ENCODE results near the gene MDH1B. TPM values are rescaled to one million over a fixed set of nuclear protein-coding genes. Genes with fewer than 3 reads are reported as not detected.

MDH1B gene
- total RNA-seq (2021): 1.6 to 1.9 TPM (median 1.6 TPM) in 3 replicates
- percentile 38 among the genes with signal in this experiment for Bru-seq, nascent RNA
- long read RNA-seq, experiment 1, partial matches to known transcripts: 3 of 10 reads
- long read RNA-seq, experiment 1, other reads (novel, unspliced or antisense): 3 of 10 reads
- long read RNA-seq, experiment 2, partial matches to known transcripts: 2 of 2 reads
- long read RNA-seq, experiment 2, other reads (novel, unspliced or antisense): 0 of 2 reads
- long read RNA-seq, experiment 3, partial matches to known transcripts: 6 of 11 reads
- long read RNA-seq, experiment 3, other reads (novel, unspliced or antisense): 3 of 11 reads

DNA sequence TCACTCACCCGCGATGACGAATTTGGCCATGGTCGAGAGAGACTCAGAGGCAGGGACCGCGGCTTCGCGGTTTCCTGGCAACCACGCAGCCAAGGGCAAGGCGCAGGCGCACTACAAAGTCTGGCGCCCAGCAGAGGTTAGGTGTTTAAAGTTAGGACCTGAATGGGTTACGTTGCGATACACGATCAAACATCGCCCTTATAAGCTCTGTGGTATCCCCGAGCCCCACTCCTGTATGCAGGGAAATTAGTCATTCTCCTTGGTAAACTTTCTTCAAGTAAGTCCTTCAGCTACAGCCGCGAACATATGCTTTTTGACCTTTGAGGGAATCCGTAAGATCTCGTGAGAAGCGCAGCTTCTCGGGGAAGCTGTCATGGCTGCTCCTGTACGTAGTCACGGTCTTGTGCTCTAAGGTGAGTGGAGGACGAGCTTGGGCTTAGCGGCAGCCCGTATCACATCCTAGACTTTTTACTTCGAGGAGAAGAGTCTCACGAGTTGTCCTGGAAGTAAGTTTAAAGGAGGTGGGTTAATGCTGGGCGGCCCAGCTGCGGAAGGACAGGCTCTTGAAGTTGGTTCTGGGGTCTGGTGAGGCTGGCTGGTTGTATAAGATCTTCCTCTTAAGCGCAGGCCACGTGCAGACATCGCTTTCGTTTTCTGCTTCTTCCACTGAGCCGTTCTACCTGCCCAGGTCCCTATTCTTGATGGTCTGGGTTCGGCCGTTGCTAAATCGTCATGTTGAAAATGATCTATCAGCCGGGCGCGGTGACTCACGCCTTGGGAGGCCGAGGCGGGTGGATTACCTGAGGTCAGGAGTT is at the start of gene MDH1B, which contains the start of gene FASTKD2:
MDH1B (minus strand) TSS at position 87 of the 815 bp plus-strand sequence; CDS start at position 30, 57 bp downstream.
FASTKD2 (plus strand) TSS at position 365 of the 815 bp plus-strand sequence. CDS start 1,088 bp downstream, outside the sequence.
- no peaks in the 10 kb centered on the region for H3K27me3 Mint-ChIP-seq (ENCODE audit: low read depth)
- H3K9me3 Mint-ChIP-seq: no peaks in the 10 kb centered on the region
- ChIA-PET CTCF (interaction anchor here (0.7 to 1.6 kb wide), 2 partner anchors 206 to 694 kb away, joined by 4 to 5 read pairs; no protein-coding TSS in a partner anchor), POLR2A (interaction anchor here (0.5 kb wide), 1 partner anchor 924 kb away, joined by 6 read pairs; no protein-coding TSS in a partner anchor)
- DNase-seq (ENCODE audit: low spot score): peak; percentile 78
- ATAC-seq: peak; percentile 95
- peak within 1 kb of the TSS; percentile 95 for H3K4me3 Mint-ChIP-seq
- peak within 1 kb of the TSS; percentile 95 for H3K27ac Mint-ChIP-seq
- H3K36me3 Mint-ChIP-seq: peaks cover 22% of the 10 kb centered on the region
- H3K4me1 Mint-ChIP-seq: peaks cover 8% of the 10 kb centered on the region
- TF ChIP-seq ZBTB21 (CRISPR knock-in tag; IDR thresholded peaks at IDR 0.05; ENCODE audit: borderline replicate concordance) (no peak), TEAD1 (CRISPR knock-in tag; IDR thresholded peaks at IDR 0.05) (0 out of 2 replicates have a peak, but pooled peaks have one; percentile 39), ELF4 (CRISPR knock-in tag; IDR thresholded peaks at IDR 0.05; ENCODE audit: low read depth) (no peak), ETV6 (CRISPR knock-in tag; IDR thresholded peaks at IDR 0.05) (peak; percentile 67; the same call in 1 of the 2 replicates), ZNF416 (CRISPR knock-in tag; IDR thresholded peaks at IDR 0.05) (0 out of 2 replicates have a peak, but pooled peaks have one; percentile 55), SP1 (CRISPR knock-in tag; conservative IDR thresholded peaks at IDR 0.05) (no peak), CREM (CRISPR knock-in tag; IDR thresholded peaks at IDR 0.05) (no peak), FOXK1 (CRISPR knock-in tag; IDR thresholded peaks at IDR 0.05) (no peak), NFE2L1 (CRISPR knock-in tag; IDR thresholded peaks at IDR 0.05) (0 out of 2 replicates have a peak, but pooled peaks have one; percentile 33), NFYB (CRISPR knock-in tag; conservative IDR thresholded peaks at IDR 0.05; ENCODE audit: low read depth) (no peak), CBFB (CRISPR knock-in tag; IDR thresholded peaks at IDR 0.05; ENCODE audit: low read depth) (0 out of 2 replicates have a peak, but pooled peaks have one; percentile 54), HMGA2 (CRISPR knock-in tag; IDR thresholded peaks at IDR 0.05) (no peak)
- TF ChIP-seq, protein P1, sequence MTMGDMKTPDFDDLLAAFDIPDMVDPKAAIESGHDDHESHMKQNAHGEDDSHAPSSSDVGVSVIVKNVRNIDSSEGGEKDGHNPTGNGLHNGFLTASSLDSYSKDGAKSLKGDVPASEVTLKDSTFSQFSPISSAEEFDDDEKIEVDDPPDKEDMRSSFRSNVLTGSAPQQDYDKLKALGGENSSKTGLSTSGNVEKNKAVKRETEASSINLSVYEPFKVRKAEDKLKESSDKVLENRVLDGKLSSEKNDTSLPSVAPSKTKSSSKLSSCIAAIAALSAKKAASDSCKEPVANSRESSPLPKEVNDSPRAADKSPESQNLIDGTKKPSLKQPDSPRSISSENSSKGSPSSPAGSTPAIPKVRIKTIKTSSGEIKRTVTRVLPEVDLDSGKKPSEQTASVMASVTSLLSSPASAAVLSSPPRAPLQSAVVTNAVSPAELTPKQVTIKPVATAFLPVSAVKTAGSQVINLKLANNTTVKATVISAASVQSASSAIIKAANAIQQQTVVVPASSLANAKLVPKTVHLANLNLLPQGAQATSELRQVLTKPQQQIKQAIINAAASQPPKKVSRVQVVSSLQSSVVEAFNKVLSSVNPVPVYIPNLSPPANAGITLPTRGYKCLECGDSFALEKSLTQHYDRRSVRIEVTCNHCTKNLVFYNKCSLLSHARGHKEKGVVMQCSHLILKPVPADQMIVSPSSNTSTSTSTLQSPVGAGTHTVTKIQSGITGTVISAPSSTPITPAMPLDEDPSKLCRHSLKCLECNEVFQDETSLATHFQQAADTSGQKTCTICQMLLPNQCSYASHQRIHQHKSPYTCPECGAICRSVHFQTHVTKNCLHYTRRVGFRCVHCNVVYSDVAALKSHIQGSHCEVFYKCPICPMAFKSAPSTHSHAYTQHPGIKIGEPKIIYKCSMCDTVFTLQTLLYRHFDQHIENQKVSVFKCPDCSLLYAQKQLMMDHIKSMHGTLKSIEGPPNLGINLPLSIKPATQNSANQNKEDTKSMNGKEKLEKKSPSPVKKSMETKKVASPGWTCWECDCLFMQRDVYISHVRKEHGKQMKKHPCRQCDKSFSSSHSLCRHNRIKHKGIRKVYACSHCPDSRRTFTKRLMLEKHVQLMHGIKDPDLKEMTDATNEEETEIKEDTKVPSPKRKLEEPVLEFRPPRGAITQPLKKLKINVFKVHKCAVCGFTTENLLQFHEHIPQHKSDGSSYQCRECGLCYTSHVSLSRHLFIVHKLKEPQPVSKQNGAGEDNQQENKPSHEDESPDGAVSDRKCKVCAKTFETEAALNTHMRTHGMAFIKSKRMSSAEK (CRISPR knock-in tag; IDR thresholded peaks at IDR 0.05; ENCODE audit: borderline replicate concordance): 0 out of 2 replicates have a peak, but pooled peaks have one; percentile 16
- TF ChIP-seq, protein P2, sequence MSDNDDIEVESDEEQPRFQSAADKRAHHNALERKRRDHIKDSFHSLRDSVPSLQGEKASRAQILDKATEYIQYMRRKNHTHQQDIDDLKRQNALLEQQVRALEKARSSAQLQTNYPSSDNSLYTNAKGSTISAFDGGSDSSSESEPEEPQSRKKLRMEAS (CRISPR knock-in tag; IDR thresholded peaks at IDR 0.05): peak; percentile 58
- TF ChIP-seq, protein P3, sequence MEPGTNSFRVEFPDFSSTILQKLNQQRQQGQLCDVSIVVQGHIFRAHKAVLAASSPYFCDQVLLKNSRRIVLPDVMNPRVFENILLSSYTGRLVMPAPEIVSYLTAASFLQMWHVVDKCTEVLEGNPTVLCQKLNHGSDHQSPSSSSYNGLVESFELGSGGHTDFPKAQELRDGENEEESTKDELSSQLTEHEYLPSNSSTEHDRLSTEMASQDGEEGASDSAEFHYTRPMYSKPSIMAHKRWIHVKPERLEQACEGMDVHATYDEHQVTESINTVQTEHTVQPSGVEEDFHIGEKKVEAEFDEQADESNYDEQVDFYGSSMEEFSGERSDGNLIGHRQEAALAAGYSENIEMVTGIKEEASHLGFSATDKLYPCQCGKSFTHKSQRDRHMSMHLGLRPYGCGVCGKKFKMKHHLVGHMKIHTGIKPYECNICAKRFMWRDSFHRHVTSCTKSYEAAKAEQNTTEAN (CRISPR knock-in tag; IDR thresholded peaks at IDR 0.05): no peak
- TF ChIP-seq, protein P4, sequence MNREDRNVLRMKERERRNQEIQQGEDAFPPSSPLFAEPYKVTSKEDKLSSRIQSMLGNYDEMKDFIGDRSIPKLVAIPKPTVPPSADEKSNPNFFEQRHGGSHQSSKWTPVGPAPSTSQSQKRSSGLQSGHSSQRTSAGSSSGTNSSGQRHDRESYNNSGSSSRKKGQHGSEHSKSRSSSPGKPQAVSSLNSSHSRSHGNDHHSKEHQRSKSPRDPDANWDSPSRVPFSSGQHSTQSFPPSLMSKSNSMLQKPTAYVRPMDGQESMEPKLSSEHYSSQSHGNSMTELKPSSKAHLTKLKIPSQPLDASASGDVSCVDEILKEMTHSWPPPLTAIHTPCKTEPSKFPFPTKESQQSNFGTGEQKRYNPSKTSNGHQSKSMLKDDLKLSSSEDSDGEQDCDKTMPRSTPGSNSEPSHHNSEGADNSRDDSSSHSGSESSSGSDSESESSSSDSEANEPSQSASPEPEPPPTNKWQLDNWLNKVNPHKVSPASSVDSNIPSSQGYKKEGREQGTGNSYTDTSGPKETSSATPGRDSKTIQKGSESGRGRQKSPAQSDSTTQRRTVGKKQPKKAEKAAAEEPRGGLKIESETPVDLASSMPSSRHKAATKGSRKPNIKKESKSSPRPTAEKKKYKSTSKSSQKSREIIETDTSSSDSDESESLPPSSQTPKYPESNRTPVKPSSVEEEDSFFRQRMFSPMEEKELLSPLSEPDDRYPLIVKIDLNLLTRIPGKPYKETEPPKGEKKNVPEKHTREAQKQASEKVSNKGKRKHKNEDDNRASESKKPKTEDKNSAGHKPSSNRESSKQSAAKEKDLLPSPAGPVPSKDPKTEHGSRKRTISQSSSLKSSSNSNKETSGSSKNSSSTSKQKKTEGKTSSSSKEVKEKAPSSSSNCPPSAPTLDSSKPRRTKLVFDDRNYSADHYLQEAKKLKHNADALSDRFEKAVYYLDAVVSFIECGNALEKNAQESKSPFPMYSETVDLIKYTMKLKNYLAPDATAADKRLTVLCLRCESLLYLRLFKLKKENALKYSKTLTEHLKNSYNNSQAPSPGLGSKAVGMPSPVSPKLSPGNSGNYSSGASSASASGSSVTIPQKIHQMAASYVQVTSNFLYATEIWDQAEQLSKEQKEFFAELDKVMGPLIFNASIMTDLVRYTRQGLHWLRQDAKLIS (CRISPR knock-in tag; IDR thresholded peaks at IDR 0.05; ENCODE audit: borderline replicate concordance): no peak
- TF ChIP-seq, protein P5, sequence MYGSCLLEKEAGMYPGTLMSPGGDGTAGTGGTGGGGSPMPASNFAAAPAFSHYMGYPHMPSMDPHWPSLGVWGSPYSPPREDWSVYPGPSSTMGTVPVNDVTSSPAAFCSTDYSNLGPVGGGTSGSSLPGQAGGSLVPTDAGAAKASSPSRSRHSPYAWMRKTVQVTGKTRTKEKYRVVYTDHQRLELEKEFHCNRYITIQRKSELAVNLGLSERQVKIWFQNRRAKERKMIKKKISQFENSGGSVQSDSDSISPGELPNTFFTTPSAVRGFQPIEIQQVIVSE (CRISPR knock-in tag; IDR thresholded peaks at IDR 0.05; ENCODE audit: borderline replicate concordance): no peak
- TF ChIP-seq, protein P6, sequence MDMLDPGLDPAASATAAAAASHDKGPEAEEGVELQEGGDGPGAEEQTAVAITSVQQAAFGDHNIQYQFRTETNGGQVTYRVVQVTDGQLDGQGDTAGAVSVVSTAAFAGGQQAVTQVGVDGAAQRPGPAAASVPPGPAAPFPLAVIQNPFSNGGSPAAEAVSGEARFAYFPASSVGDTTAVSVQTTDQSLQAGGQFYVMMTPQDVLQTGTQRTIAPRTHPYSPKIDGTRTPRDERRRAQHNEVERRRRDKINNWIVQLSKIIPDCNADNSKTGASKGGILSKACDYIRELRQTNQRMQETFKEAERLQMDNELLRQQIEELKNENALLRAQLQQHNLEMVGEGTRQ (CRISPR knock-in tag; IDR thresholded peaks at IDR 0.05): peak; percentile 27; the same call in 1 of the 2 replicates
- TF ChIP-seq, protein P7, sequence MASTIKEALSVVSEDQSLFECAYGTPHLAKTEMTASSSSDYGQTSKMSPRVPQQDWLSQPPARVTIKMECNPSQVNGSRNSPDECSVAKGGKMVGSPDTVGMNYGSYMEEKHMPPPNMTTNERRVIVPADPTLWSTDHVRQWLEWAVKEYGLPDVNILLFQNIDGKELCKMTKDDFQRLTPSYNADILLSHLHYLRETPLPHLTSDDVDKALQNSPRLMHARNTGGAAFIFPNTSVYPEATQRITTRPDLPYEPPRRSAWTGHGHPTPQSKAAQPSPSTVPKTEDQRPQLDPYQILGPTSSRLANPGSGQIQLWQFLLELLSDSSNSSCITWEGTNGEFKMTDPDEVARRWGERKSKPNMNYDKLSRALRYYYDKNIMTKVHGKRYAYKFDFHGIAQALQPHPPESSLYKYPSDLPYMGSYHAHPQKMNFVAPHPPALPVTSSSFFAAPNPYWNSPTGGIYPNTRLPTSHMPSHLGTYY (CRISPR knock-in tag; IDR thresholded peaks at IDR 0.05): no peak
- TF ChIP-seq, protein P8, sequence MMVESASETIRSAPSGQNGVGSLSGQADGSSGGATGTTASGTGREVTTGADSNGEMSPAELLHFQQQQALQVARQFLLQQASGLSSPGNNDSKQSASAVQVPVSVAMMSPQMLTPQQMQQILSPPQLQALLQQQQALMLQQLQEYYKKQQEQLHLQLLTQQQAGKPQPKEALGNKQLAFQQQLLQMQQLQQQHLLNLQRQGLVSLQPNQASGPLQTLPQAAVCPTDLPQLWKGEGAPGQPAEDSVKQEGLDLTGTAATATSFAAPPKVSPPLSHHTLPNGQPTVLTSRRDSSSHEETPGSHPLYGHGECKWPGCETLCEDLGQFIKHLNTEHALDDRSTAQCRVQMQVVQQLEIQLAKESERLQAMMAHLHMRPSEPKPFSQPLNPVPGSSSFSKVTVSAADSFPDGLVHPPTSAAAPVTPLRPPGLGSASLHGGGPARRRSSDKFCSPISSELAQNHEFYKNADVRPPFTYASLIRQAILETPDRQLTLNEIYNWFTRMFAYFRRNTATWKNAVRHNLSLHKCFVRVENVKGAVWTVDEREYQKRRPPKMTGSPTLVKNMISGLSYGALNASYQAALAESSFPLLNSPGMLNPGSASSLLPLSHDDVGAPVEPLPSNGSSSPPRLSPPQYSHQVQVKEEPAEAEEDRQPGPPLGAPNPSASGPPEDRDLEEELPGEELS (CRISPR knock-in tag; IDR thresholded peaks at IDR 0.05): no peak
